ENCODE measurements around the gene SEL1L3. TPM values are rescaled to one million over a fixed set of nuclear protein-coding genes. Genes with fewer than 3 reads are reported as not detected.

Gene SEL1L3
- total RNA-seq, 1 experiment from 2014 or later: 48.3 TPM

DNA sequence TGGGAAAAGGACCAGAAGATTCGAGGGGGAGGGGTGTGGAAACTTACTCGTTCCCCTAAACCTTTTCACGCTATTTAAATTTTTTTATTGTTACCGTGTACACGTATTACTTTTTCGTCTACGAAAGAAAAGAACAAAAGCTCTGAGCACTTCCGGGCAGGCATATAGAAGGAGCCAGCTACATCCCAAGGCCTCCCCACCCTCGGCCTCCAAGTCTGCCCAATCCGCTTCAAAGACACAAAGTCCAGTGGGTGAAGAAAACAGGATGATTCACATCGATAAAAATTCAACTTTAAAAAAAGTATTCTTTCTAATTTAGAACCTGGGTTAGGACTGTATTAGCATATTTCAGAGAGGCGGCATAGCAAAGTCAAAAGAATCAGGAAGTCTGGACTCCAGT lies 23.1 kb downstream of the SEL1L3 start:
- peaks cover 8 to 18% (median 11%) of the 10 kb centered on the region in 3 experiments for H3K36me3 Mint-ChIP-seq (ENCODE audit: insufficient read depth in 1 of 3, low read depth in 3 of 3)
- H3K9me3 ChIP-seq (ENCODE audit: control insufficient read depth, low read depth, low read length): no peaks in the 10 kb centered on the region
- no peak overlapping the region for H3K9ac ChIP-seq (ENCODE audit: extremely low read depth, insufficient read length, low read length)
- H4K91ac ChIP-seq (ENCODE audit: insufficient read length, low read depth, low read length): no peak overlapping the region
- H2BK5ac ChIP-seq (ENCODE audit: insufficient read length, low read length): no peak overlapping the region
- WGBS (ENCODE audit: extremely low coverage, insufficient read length, low lambda C conversion rate): no CpG with 5 or more reads among the region's 12 CpGs
- no peak overlapping the region for H3T11ph ChIP-seq (ENCODE audit: low read length)
- H2AFZ ChIP-seq (ENCODE audit: low read length): no peak overlapping the region
- peaks cover 44 to 48% of the 10 kb centered on the region in 2 experiments for H3K4me1 Mint-ChIP-seq
- no peak overlapping the region for H2BK12ac ChIP-seq (ENCODE audit: insufficient read length, low read depth, low read length)
- no peaks in the 10 kb centered on the region; a peak in 1 of 5 replicates for H3K9me3 Mint-ChIP-seq
- no peak overlapping the region for H2AK5ac ChIP-seq (ENCODE audit: insufficient read length, low read length)
- H3K27me3 ChIP-seq (ENCODE audit: insufficient read depth, low read length): no peaks in the 10 kb centered on the region
- H4K5ac ChIP-seq (ENCODE audit: insufficient read length, low read depth, low read length): no peak overlapping the region
- no peak overlapping the region for H4K8ac ChIP-seq (replicated peaks; ENCODE audit: insufficient read length, low read depth, low read length)
- H3K14ac ChIP-seq (ENCODE audit: insufficient read depth, low read length): no peak overlapping the region
- H3K23me2 ChIP-seq (ENCODE audit: insufficient read length, low read depth, low read length, poor library complexity, severe bottlenecking): no peaks in the 10 kb centered on the region
- no peak for DNase-seq
- no peaks in the 10 kb centered on the region for H4K20me1 ChIP-seq (ENCODE audit: control insufficient read depth, insufficient read depth, insufficient read length)
- 0 out of 7 replicates have a peak overlapping the region, but pooled peaks of 1 of the 3 experiments have one; percentile 20 for H3K27ac Mint-ChIP-seq
- H3K79me1 ChIP-seq (ENCODE audit: insufficient read depth, low read depth, low read length, poor library complexity, severe bottlenecking): peaks cover 2% of the 10 kb centered on the region
- no peak overlapping the region for H2BK120ac ChIP-seq (ENCODE audit: low read depth, low read length, poor library complexity, severe bottlenecking)
- no peaks in the 10 kb centered on the region for H3K79me2 ChIP-seq (ENCODE audit: insufficient read depth, low read length)
- H3K23ac ChIP-seq (ENCODE audit: insufficient read length, low read depth, low read length): no peak overlapping the region
- TF ChIP-seq, protein P1, sequence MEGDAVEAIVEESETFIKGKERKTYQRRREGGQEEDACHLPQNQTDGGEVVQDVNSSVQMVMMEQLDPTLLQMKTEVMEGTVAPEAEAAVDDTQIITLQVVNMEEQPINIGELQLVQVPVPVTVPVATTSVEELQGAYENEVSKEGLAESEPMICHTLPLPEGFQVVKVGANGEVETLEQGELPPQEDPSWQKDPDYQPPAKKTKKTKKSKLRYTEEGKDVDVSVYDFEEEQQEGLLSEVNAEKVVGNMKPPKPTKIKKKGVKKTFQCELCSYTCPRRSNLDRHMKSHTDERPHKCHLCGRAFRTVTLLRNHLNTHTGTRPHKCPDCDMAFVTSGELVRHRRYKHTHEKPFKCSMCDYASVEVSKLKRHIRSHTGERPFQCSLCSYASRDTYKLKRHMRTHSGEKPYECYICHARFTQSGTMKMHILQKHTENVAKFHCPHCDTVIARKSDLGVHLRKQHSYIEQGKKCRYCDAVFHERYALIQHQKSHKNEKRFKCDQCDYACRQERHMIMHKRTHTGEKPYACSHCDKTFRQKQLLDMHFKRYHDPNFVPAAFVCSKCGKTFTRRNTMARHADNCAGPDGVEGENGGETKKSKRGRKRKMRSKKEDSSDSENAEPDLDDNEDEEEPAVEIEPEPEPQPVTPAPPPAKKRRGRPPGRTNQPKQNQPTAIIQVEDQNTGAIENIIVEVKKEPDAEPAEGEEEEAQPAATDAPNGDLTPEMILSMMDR (conservative IDR thresholded peaks at IDR 0.05): no peak
- no peak overlapping the region for H3K4me3 Mint-ChIP-seq
- no peak overlapping the region for H2BK20ac ChIP-seq (ENCODE audit: low read depth, low read length, poor library complexity, severe bottlenecking)
- H3K4me1 ChIP-seq (ENCODE audit: insufficient read depth, low read length): peaks cover 6% of the 10 kb centered on the region; the same call in 1 of the 2 replicates
- no peak overlapping the region for H2BK15ac ChIP-seq (ENCODE audit: low read depth, low read length)
- H3K56ac ChIP-seq (ENCODE audit: insufficient read length, low read depth, low read length): no peak overlapping the region
- no peaks in the 10 kb centered on the region for H3K27me3 Mint-ChIP-seq (ENCODE audit: low read depth)
- H3K4ac ChIP-seq (ENCODE audit: low read depth, low read length): no peak overlapping the region
- no peak overlapping the region for H3K27ac ChIP-seq (ENCODE audit: insufficient read length, low read depth, low read length)
- H3K4me2 ChIP-seq (ENCODE audit: insufficient read depth, insufficient read length, low read length): no peak overlapping the region
- no peak overlapping the region for H3K18ac ChIP-seq (ENCODE audit: insufficient read length, low read depth, low read length)

All from H9 (cell line).